ENCODE data around the gene EIF3I. TPM values are rescaled to one million over a fixed set of nuclear protein-coding genes. Genes with fewer than 3 reads are reported as not detected.

The EIF3I gene
- total and polyA plus RNA-seq, 2 experiments from 2014 or later, result 228 to 274 TPM

- Mint-ChIP-seq H3K27ac (no peak overlapping the region), H3K27me3 (ENCODE audit: insufficient read depth, low read depth, poor library complexity) (peaks cover 49% of the 10 kb centered on the region), H3K9me3 (peaks cover 2% of the 10 kb centered on the region; the same call in 2 of the 3 replicates), H3K4me1 (peaks cover 45% of the 10 kb centered on the region), H3K4me3 (peak overlapping the region; percentile 70), H3K36me3 (ENCODE audit: low read depth) (peaks cover 23% of the 10 kb centered on the region)
- Histone ChIP-seq H3K79me2 (replicated peaks; ENCODE audit: insufficient read depth) (no peaks in the 10 kb centered on the region), H3F3A (replicated peaks; ENCODE audit: low read depth) (peaks cover 40% of the 10 kb centered on the region; the same call in 1 of the 2 replicates), H3K27ac (ENCODE audit: low read depth) (no peak overlapping the region), H2AFZ (peak overlapping the region; percentile 74; the same call in 1 of the 2 replicates), H3K9me2 (ENCODE audit: insufficient read depth) (no peaks in the 10 kb centered on the region), H4K20me1 (replicated peaks; ENCODE audit: insufficient read depth) (peaks cover 3% of the 10 kb centered on the region; the same call in 1 of the 2 replicates), H3K4me1 (ENCODE audit: insufficient read depth) (peaks cover 32% of the 10 kb centered on the region), H3K27me3 (ENCODE audit: insufficient read depth) (peaks cover 28% of the 10 kb centered on the region), H3K4me3 (peak overlapping the region; percentile 69), H3K4me2 (peak overlapping the region; percentile 96), H3K36me3 (ENCODE audit: insufficient read depth) (peaks cover 8% of the 10 kb centered on the region)
- no peak for TF ChIP-seq ETS1 (IDR thresholded peaks at IDR 0.05)
- TF ChIP-seq CTCF (conservative IDR thresholded peaks at IDR 0.05; ENCODE audit: low read depth in 2 of 2), result peak; percentile 16 to 56; a peak in 2 of 4 replicates
- no peak for TF ChIP-seq ZNF462 (CRISPR knock-in tag; IDR thresholded peaks at IDR 0.05)
- ATAC-seq, result peak; percentile 46
- peak; percentile 77 for DNase-seq (ENCODE audit: low spot score)
Observed at GRCh38 chr1:32201011-32201855, 21.0 kb upstream of the EIF3I start.

Data from GM23338 (cell line).